OCI-LY7 (cell line): ENCODE measurements around the gene LCN2.

Experiments
- CTCF ChIP-seq: fragments of 200-600 bp; sonication (generic); conservative IDR thresholded peaks from 2 replicates; pipeline ENCODE4 v1.5.1; 2014; ENCODE audit warnings: mild to moderate bottlenecking, antibody characterized with exemption, low read length, moderate library complexity, mixed read lengths
- EZH2phosphoT487 ChIP-seq: fragments of 200-600 bp; sonication (generic); IDR thresholded peaks from 2 replicates; pipeline ENCODE4 v1.6.1; 2018; ENCODE audit warnings: low read depth, borderline replicate concordance, mild to moderate bottlenecking, mixed run types, antibody characterized with exemption, low read length, moderate library complexity, mixed read lengths

GRCh38 chr9:128146591-128147120 is 2.6 kb upstream of the LCN2 start:
- TF ChIP-seq CTCF (no peak), EZH2phosphoT487 (no peak)
